Measurements from ENCODE around the gene RGS7BP.

DNA sequence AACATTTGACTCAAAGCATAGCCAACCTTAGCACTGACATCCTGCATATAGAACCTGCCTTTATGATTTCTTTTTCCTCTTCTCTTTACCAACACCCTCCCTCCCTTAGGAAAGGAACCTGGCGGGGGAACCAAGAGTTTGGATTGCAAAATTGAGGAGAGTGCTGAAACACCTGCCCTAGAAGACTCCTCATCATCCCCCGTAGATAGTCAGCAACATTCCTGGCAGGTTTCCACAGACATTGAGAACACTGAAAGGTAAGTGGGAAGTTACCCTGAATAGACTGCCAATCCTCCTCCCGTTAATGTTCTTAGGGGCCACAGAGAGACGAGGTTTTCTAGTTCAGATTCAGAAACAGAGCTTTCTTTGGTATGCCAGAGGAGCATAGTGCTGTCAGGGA lies 88.8 kb downstream of the RGS7BP start:
- TF ChIP-seq, protein P1, sequence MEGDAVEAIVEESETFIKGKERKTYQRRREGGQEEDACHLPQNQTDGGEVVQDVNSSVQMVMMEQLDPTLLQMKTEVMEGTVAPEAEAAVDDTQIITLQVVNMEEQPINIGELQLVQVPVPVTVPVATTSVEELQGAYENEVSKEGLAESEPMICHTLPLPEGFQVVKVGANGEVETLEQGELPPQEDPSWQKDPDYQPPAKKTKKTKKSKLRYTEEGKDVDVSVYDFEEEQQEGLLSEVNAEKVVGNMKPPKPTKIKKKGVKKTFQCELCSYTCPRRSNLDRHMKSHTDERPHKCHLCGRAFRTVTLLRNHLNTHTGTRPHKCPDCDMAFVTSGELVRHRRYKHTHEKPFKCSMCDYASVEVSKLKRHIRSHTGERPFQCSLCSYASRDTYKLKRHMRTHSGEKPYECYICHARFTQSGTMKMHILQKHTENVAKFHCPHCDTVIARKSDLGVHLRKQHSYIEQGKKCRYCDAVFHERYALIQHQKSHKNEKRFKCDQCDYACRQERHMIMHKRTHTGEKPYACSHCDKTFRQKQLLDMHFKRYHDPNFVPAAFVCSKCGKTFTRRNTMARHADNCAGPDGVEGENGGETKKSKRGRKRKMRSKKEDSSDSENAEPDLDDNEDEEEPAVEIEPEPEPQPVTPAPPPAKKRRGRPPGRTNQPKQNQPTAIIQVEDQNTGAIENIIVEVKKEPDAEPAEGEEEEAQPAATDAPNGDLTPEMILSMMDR (conservative IDR thresholded peaks at IDR 0.05), result no peak
- TF ChIP-seq EZH2 (IDR thresholded peaks at IDR 0.05; ENCODE audit: low read depth), result no peak
